ENCODE data around the gene EN2. TPM values are rescaled to one million over a fixed set of nuclear protein-coding genes. Genes with fewer than 3 reads are reported as not detected.
A peak's percentile ranks its signal among the peaks of the same experiment; 100 is the strongest.

Gene EN2
- total RNA-seq, 8 experiments from 2014 or later: 0.10 to 1.3 (median 0.49) TPM; not detected in 1

GRCh38 chr7:155489862-155490696 is 32.1 kb downstream of the EN2 start:
- ATAC-seq (replicated peaks in 6 of 8): peak; percentile 19 to 96 (median 72)
- Histone ChIP-seq H3K4me3 (peak overlapping the region in 2 of 5 donors; percentile 6 to 19), H3K27ac (peak overlapping the region in 1 of 2 donors; percentile 74), H3K4me1 (replicated peaks in 1 of 2) (peaks cover 15 to 17% of the 10 kb centered on the region in 2 donors)
- WGBS, 10 experiments: 0 to 90% (median 12%) methylated on average over 1 to 7 of the region's 32 CpGs; no CpG with 5 or more reads in 4 of the 10 experiments
- in situ Hi-C loops (cut with MboI; ENCODE audit: low pct_unique_long_range_greater_than_20kb in 2 of 9, low sequenced_read_pairs in 9 of 9, unreplicated experiment in 9 of 9): no loop called here

GRCh38 chr7:155490697-155491628 is 33.0 kb downstream of the EN2 start:
- Histone ChIP-seq H3K4me1 (replicated peaks in 1 of 2) (peaks cover 15 to 17% of the 10 kb centered on the region in 2 donors), H3K4me3 (peak overlapping the region in 3 of 5 donors; percentile 8 to 19 (median 9)), H3K27ac (peak overlapping the region; percentile 45 to 86)
- ATAC-seq (replicated peaks in 6 of 8): peak; percentile 53 to 95 (median 88)
- in situ Hi-C loops (cut with MboI; ENCODE audit: low pct_unique_long_range_greater_than_20kb in 2 of 9, low sequenced_read_pairs in 9 of 9, unreplicated experiment in 9 of 9): no loop called here
- WGBS, 10 experiments: 3 to 46% (median 7%) methylated on average over 3 to 27 of the region's 47 CpGs; no CpG with 5 or more reads in 3 of the 10 experiments

GRCh38 chr7:155491812-155492211 is 33.9 kb downstream of the EN2 start:
- 49 to 74% (median 59%) methylated on average over 1 to 9 of the region's 11 CpGs; no CpG with 5 or more reads in 2 of the 10 experiments for WGBS, 10 experiments
- in situ Hi-C loops (cut with MboI; ENCODE audit: low pct_unique_long_range_greater_than_20kb in 2 of 9, low sequenced_read_pairs in 9 of 9, unreplicated experiment in 9 of 9): no loop called here
- H3K27ac ChIP-seq: peak overlapping the region; percentile 45 to 86
- peak overlapping the region in 1 of 5 donors; percentile 9 for H3K4me3 ChIP-seq
- H3K4me1 ChIP-seq (replicated peaks in 1 of 2): peaks cover 15 to 17% of the 10 kb centered on the region in 2 donors
- ATAC-seq (replicated peaks in 6 of 8): no peak

GRCh38 chr7:155493744-155494538 is 36.0 kb downstream of the EN2 start:
- WGBS, 10 experiments: 43 to 92% (median 63%) methylated on average over 1 to 21 of the region's 33 CpGs; no CpG with 5 or more reads in 3 of the 10 experiments
- in situ Hi-C loops (cut with MboI; ENCODE audit: low pct_unique_long_range_greater_than_20kb in 2 of 9, low sequenced_read_pairs in 9 of 9, unreplicated experiment in 9 of 9): no loop called here
- ATAC-seq (replicated peaks in 6 of 8): no peak
- H3K4me1 ChIP-seq (replicated peaks in 1 of 2): peaks cover 15 to 17% of the 10 kb centered on the region in 2 donors
- no peak overlapping the region for H3K27ac ChIP-seq
- no peak overlapping the region for H3K4me3 ChIP-seq

GRCh38 chr7:155494551-155494950 is 36.6 kb downstream of the EN2 start:
- WGBS, 10 experiments: 50 to 83% methylated on average over 1 to 3 of the region's 16 CpGs; no CpG with 5 or more reads in 8 of the 10 experiments
- peaks cover 15 to 17% of the 10 kb centered on the region in 2 donors for H3K4me1 ChIP-seq (replicated peaks in 1 of 2)
- ATAC-seq (replicated peaks in 6 of 8): no peak
- no peak overlapping the region for H3K27ac ChIP-seq
- H3K4me3 ChIP-seq: no peak overlapping the region
- in situ Hi-C loops (cut with MboI; ENCODE audit: low pct_unique_long_range_greater_than_20kb in 2 of 9, low sequenced_read_pairs in 9 of 9, unreplicated experiment in 9 of 9): no loop called here

GRCh38 chr7:155495440-155496248 is 37.7 kb downstream of the EN2 start:
- Histone ChIP-seq H3K4me1 (replicated peaks in 1 of 2) (peaks cover 7 to 11% of the 10 kb centered on the region in 2 donors), H3K4me3 (no peak overlapping the region), H3K27ac (no peak overlapping the region)
- no peak for ATAC-seq (replicated peaks in 6 of 8)
- WGBS, 10 experiments: 38 to 100% (median 74%) methylated on average over 2 to 9 of the region's 13 CpGs; no CpG with 5 or more reads in 4 of the 10 experiments
- in situ Hi-C loops (cut with MboI; ENCODE audit: low pct_unique_long_range_greater_than_20kb in 2 of 9, low sequenced_read_pairs in 9 of 9, unreplicated experiment in 9 of 9): no loop called here

GRCh38 chr7:155496267-155497005 is 38.5 kb downstream of the EN2 start:
- Histone ChIP-seq H3K4me1 (replicated peaks in 1 of 2) (peaks cover 5 to 6% of the 10 kb centered on the region in 2 donors), H3K4me3 (no peak overlapping the region), H3K27ac (no peak overlapping the region)
- 36 to 91% (median 51%) methylated on average over 2 to 9 of the region's 23 CpGs; no CpG with 5 or more reads in 4 of the 10 experiments for WGBS, 10 experiments
- ATAC-seq (replicated peaks in 6 of 8): no peak
- in situ Hi-C loops (cut with MboI; ENCODE audit: low pct_unique_long_range_greater_than_20kb in 2 of 9, low sequenced_read_pairs in 9 of 9, unreplicated experiment in 9 of 9): no loop called here

GRCh38 chr7:155497149-155497901 is 39.4 kb downstream of the EN2 start:
- no peak overlapping the region for H3K27ac ChIP-seq
- no peak for ATAC-seq (replicated peaks in 6 of 8)
- in situ Hi-C loops (cut with MboI; ENCODE audit: low pct_unique_long_range_greater_than_20kb in 2 of 9, low sequenced_read_pairs in 9 of 9, unreplicated experiment in 9 of 9): no loop called here
- H3K4me1 ChIP-seq (replicated peaks in 1 of 2): no peaks in the 10 kb centered on the region
- 23 to 100% (median 88%) methylated on average over 1 to 13 of the region's 26 CpGs; no CpG with 5 or more reads in 6 of the 10 experiments for WGBS, 10 experiments
- H3K4me3 ChIP-seq: no peak overlapping the region

GRCh38 chr7:155505422-155505793 is 47.5 kb downstream of the EN2 start:
- H3K4me1 ChIP-seq (replicated peaks in 1 of 2): peaks cover 0 to 5% of the 10 kb centered on the region in 2 donors
- H3K27ac ChIP-seq: no peak overlapping the region
- H3K4me3 ChIP-seq: no peak overlapping the region
- 0 to 49% (median 23%) methylated on average over 1 to 3 of the region's 3 CpGs; no CpG with 5 or more reads in 2 of the 10 experiments for WGBS, 10 experiments
- ATAC-seq (replicated peaks in 6 of 8): no peak
- in situ Hi-C loops (cut with MboI; ENCODE audit: low pct_unique_long_range_greater_than_20kb in 2 of 9, low sequenced_read_pairs in 9 of 9, unreplicated experiment in 9 of 9): no loop called here

- in situ Hi-C loops (cut with MboI; ENCODE audit: low pct_unique_long_range_greater_than_20kb in 2 of 9, low sequenced_read_pairs in 9 of 9, unreplicated experiment in 9 of 9): no loop called here
These were observed 49.0 kb downstream of the EN2 start for GRCh38 chr7:155506854-155507337.

More at GRCh38 chr7:155506854-155507337, 49.0 kb downstream of the EN2 start:
- H3K4me1 ChIP-seq (replicated peaks in 1 of 2): peaks cover 0 to 5% of the 10 kb centered on the region in 2 donors
- H3K27ac ChIP-seq: no peak overlapping the region
- 6 to 60% (median 20%) methylated on average over 1 to 13 of the region's 14 CpGs; no CpG with 5 or more reads in 1 of the 10 experiments for WGBS, 10 experiments
- ATAC-seq (replicated peaks in 6 of 8): peak in 3 of 8 experiments; percentile 51 to 69 (median 63)
- no peak overlapping the region for H3K4me3 ChIP-seq

Data from motor neuron (in vitro differentiated cells).